Neural cell (in vitro differentiated cells): ENCODE data around the gene IFNLR1.

Experiments
- EP300 ChIP-seq: fragments of 450-650 bp; conservative IDR thresholded peaks from 2 replicates; pipeline ENCODE4 v1.6.1; 2014; ENCODE audit warnings: antibody characterized with exemption, mild to moderate bottlenecking, moderate library complexity; ENCODE audit not compliant: poor library complexity, severe bottlenecking
- EZH2 ChIP-seq: fragments of 200-600, 300-800 bp; shearing (Covaris generic), sonication (generic); IDR thresholded peaks from 2 replicates; pipeline ENCODE4 v1.6.1; 2014; ENCODE audit warnings: antibody characterized with exemption, low read length, borderline replicate concordance, mild to moderate bottlenecking; ENCODE audit not compliant: insufficient read depth, poor library complexity, severe bottlenecking
- MXI1 ChIP-seq: fragments of 450-650 bp; conservative IDR thresholded peaks from 2 replicates; pipeline ENCODE4 v1.6.1; 2014; ENCODE audit warnings: antibody characterized with exemption, mild to moderate bottlenecking; ENCODE audit not compliant: poor library complexity, severe bottlenecking
- POLR2AphosphoS5 ChIP-seq: IDR thresholded peaks from 2 replicates; pipeline ENCODE4 v1.6.1; 2012
- RAD21 ChIP-seq: fragments of 450-650 bp; conservative IDR thresholded peaks from 2 replicates; pipeline ENCODE4 v1.6.1; 2014; ENCODE audit warnings: antibody characterized with exemption, mild to moderate bottlenecking, moderate library complexity
- TAF1 ChIP-seq: IDR thresholded peaks from 2 replicates; pipeline ENCODE4 v1.6.1; 2012; ENCODE audit warnings: low read depth
- TF ChIP-seq, protein P1 (sequence below): fragments of 450-650 bp; IDR thresholded peaks from 2 replicates; pipeline ENCODE4 v1.5.1; 2014; ENCODE audit warnings: antibody characterized with exemption, mild to moderate bottlenecking, moderate library complexity; ENCODE audit not compliant: poor library complexity, severe bottlenecking

GRCh38 chr1:24198766-24199165 is 11.7 kb upstream of the IFNLR1 start:
- TF ChIP-seq MXI1 (no peak), EZH2 (no peak), POLR2AphosphoS5 (no peak), EP300 (no peak), TAF1 (no peak), RAD21 (no peak)
- TF ChIP-seq, protein P1, sequence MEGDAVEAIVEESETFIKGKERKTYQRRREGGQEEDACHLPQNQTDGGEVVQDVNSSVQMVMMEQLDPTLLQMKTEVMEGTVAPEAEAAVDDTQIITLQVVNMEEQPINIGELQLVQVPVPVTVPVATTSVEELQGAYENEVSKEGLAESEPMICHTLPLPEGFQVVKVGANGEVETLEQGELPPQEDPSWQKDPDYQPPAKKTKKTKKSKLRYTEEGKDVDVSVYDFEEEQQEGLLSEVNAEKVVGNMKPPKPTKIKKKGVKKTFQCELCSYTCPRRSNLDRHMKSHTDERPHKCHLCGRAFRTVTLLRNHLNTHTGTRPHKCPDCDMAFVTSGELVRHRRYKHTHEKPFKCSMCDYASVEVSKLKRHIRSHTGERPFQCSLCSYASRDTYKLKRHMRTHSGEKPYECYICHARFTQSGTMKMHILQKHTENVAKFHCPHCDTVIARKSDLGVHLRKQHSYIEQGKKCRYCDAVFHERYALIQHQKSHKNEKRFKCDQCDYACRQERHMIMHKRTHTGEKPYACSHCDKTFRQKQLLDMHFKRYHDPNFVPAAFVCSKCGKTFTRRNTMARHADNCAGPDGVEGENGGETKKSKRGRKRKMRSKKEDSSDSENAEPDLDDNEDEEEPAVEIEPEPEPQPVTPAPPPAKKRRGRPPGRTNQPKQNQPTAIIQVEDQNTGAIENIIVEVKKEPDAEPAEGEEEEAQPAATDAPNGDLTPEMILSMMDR, result no peak
